Thyroid gland (tissue), 4 donors: ENCODE data around the gene IGF2BP1.

Experiments
- CTCF ChIP-seq, 6 experiments: fragments of 200-600 bp in 3 of 6; fragments of 450-650 bp in 3 of 6; sonication (generic) in 3 of 6; IDR thresholded peaks; one replicate each; pipeline ENCODE4 v1.5.1; 2016 to 2019; ENCODE audit warnings: antibody characterized with exemption in 6 of 6, mild to moderate bottlenecking in 2 of 6, inconsistent platforms in 1 of 6, moderate library complexity in 1 of 6
- POLR2A ChIP-seq, 2 donors: fragments of 450-650 bp; IDR thresholded peaks; one replicate each; pipeline ENCODE4 v1.6.1; 2017; ENCODE audit warnings: antibody characterized with exemption in 2 of 2, mild to moderate bottlenecking in 2 of 2, moderate library complexity in 1 of 2

DNA sequence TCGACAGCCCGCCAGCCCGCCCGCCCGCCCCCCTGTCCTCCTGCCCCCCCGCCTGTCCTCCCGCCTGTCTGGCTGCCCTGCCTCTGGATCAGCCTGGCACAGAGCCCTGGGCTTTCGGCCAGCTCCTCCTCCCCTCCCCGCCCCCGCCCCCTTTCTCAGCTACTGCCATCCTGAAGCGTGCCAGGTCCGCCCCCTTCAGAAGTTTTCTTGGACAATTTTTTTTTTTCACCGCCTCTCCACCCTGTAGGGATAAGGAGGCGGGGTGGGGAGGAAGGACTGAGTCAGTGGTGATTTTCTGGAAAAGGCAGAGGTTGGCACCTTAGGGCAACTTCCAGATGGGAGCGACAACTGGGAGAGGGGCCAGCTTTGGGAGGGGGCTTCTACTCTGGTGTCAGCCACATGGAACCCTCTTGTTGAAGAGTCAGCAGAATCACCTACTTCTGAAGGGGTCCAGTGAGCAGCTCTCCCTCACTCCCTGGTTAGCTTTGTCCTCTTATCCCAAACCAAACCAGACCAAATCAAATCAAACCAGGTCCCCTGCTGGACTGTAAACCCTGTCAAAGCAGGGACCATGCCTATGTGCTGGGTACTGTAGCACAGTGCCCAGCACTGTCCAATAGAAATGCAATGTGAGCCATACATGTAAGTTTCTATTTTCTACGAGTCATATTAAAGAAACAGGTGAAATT is 19.7 kb downstream of the IGF2BP1 start:
- no peak for TF ChIP-seq CTCF (IDR thresholded peaks at IDR 0.05)
- no peak for TF ChIP-seq POLR2A (IDR thresholded peaks at IDR 0.05)
